ENCODE results near the gene PIEZO1. TPM values are rescaled to one million over a fixed set of nuclear protein-coding genes. Genes with fewer than 3 reads are reported as not detected.

The PIEZO1 gene
- total and polyA plus RNA-seq, 9 of the 15 experiments (the other 6 are each of a cell fraction or from before 2014, with no cell fraction given) = 3.6 to 432 (median 131) TPM

- TF ChIP-seq CHD1 (IDR thresholded peaks at IDR 0.05; ENCODE audit: low read length) (peak; percentile 91), SREBF2 (CRISPR knock-in tag; IDR thresholded peaks at IDR 0.05) (no peak), THAP7 (CRISPR knock-in tag; IDR thresholded peaks at IDR 0.05) (no peak), NR1H2 (CRISPR knock-in tag; IDR thresholded peaks at IDR 0.05) (peak; percentile 57; the same call in 1 of the 2 replicates), ZNF76 (CRISPR knock-in tag; IDR thresholded peaks at IDR 0.05; ENCODE audit: borderline replicate concordance) (0 out of 2 replicates have a peak, but pooled peaks have one; percentile 71), ZNF75A (CRISPR knock-in tag; IDR thresholded peaks at IDR 0.05) (no peak), ILF3 (IDR thresholded peaks at IDR 0.05; ENCODE audit: borderline replicate concordance) (no peak), ZNF347 (CRISPR knock-in tag; IDR thresholded peaks at IDR 0.05; ENCODE audit: low read depth) (no peak), FOS (IDR thresholded peaks at IDR 0.05; ENCODE audit: extremely low read depth, insufficient read length) (no peak), CEBPZ (IDR thresholded peaks at IDR 0.05; ENCODE audit: borderline replicate concordance, low read depth, low read length) (no peak), CGGBP1 (CRISPR knock-in tag; IDR thresholded peaks at IDR 0.05) (no peak), REST (IDR thresholded peaks at IDR 0.05; ENCODE audit: borderline replicate concordance) (peak; percentile 78), REST (CRISPR knock-in tag; IDR thresholded peaks at IDR 0.05; ENCODE audit: low read depth) (peak; percentile 57)
Observed at GRCh38 chr16:88770461-88771293, 14.3 kb downstream of the PIEZO1 start (continued).
